GM12801 (cell line): ENCODE measurements around the gene OCIAD1.

Source experiments
- TF ChIP-seq, protein P1 (sequence below): IDR thresholded peaks from one replicate; pipeline ENCODE4 v1.5.1; 2011; ENCODE audit warnings: control low read depth; ENCODE audit not compliant: insufficient read length; ENCODE audit errors: extremely low read depth

Gene OCIAD1

DNA sequence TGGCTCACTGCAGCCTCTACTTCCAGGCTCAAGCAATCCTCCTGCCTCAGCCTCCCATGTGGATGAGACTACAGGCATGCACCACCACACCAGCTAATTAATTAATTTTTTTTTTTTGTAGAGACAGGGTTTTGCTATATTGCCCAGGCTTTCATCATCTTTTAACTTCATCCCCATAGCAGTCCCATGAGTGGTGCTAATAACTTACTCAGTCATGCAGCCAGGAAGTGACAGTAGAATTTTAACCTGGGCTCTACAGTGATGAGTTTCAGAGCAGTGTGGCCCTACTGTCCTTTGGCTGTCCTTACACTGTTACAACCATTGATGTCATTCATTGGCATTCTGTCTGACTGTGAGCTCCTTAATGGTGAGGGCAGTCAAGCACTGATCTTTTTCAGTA lies 79.6 kb downstream of the OCIAD1 start:
- TF ChIP-seq, protein P1, sequence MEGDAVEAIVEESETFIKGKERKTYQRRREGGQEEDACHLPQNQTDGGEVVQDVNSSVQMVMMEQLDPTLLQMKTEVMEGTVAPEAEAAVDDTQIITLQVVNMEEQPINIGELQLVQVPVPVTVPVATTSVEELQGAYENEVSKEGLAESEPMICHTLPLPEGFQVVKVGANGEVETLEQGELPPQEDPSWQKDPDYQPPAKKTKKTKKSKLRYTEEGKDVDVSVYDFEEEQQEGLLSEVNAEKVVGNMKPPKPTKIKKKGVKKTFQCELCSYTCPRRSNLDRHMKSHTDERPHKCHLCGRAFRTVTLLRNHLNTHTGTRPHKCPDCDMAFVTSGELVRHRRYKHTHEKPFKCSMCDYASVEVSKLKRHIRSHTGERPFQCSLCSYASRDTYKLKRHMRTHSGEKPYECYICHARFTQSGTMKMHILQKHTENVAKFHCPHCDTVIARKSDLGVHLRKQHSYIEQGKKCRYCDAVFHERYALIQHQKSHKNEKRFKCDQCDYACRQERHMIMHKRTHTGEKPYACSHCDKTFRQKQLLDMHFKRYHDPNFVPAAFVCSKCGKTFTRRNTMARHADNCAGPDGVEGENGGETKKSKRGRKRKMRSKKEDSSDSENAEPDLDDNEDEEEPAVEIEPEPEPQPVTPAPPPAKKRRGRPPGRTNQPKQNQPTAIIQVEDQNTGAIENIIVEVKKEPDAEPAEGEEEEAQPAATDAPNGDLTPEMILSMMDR: no peak
